Hippocampal formation (tissue), 2 donors: Measurements from ENCODE around the gene TCF7L1.
A peak's percentile ranks its signal among the peaks of the same experiment; 100 is the strongest.
"Not testable (repeated sequence)": the region's sequence is repeated elsewhere in the genome, so short reads cannot be mapped to it uniquely, and the experiment has no call there.

Source experiments
- DNase-seq, 2 donors: peaks; one replicate each; lab custom pipeline; 2025; lab: John Stamatoyannopoulos, UW

Gene TCF7L1, protein sequence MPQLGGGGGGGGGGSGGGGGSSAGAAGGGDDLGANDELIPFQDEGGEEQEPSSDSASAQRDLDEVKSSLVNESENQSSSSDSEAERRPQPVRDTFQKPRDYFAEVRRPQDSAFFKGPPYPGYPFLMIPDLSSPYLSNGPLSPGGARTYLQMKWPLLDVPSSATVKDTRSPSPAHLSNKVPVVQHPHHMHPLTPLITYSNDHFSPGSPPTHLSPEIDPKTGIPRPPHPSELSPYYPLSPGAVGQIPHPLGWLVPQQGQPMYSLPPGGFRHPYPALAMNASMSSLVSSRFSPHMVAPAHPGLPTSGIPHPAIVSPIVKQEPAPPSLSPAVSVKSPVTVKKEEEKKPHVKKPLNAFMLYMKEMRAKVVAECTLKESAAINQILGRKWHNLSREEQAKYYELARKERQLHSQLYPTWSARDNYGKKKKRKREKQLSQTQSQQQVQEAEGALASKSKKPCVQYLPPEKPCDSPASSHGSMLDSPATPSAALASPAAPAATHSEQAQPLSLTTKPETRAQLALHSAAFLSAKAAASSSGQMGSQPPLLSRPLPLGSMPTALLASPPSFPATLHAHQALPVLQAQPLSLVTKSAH

DNA sequence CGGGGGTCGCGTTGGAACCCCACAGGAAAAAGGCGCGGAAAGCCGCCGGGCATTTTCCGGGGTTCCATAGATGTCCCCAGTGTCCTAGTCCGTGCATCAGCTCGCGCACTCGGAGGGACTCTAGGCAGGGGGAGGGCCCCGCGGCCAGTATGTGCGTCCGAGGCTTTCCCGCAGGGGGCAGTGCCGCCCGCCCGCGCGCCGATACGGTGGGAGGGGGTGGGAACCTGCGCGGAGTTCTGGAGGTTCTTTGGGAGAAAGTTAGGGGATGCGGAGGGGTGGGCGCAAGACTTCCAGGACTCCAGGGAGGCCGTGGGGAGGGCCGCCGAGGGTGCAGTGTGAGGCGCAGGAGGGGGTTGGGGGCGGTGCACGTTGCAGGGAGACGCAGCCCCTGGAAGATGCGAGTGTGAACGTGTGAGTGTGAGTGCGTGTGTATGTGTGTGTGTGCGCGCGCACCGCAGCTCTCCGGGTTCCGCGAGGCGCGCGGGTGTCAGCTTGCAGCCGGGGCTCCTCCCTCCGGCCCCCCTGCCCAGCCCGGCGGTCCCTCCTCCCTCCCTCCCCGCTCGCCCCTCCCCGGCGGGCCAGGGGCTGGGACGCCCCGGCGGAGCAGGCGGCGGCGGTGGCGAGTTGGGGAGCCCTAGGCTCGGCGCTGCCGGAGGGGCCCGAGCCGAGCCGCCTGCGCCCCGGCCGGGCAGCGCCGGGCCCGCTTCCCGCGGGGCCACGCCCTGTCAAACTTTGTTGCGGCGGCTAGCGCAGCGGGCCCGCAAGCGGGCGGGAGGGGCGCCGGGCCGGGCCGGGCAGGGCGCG, at the start of gene TCF7L1:
Gene TCF7L1 (plus strand): TSS at position 559 of the 804 bp plus-strand sequence. CDS start 293 bp downstream, outside the sequence.
- DNase-seq = peak; percentile 4 to 55

DNA sequence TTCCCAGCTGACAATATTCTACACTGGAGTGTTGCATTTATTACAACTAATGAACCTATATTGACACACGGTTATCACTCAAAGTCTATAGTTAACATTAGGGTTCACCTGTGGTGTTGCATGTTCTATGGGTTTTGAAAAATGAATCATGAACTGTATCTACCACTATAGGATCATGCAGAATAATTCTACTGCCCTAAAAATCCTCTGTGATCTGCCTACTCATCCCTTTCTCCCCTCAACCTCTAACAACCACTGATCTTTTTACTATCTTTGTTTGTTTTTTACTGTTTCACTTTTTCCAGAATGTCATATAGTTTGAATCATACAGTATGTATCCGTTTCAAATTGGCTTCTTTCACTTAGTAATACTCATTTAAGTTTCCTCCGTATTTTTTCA, 47.6 kb upstream of the TCF7L1 start:
- DNase-seq = no peak

DNA sequence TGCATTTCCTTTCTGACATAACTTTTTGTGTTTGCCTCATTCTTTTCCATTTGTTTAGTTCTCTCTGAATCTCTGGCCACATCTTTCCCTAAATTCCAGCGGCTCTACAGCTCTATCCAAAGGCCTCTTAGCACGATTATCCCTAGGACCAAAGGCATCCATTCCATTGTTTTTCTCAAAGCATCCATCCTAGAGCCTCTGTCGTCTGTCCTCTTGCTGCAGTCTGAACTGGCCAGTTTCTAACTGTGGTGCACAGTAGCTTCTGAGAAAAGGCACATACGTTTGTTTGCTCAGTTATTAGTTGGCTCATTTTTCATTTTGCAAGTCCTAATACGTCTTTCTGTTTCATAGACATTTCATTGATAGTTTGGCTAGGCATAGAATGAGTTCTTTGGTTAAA, 45.7 kb upstream of the TCF7L1 start:
- no peak for DNase-seq

DNA sequence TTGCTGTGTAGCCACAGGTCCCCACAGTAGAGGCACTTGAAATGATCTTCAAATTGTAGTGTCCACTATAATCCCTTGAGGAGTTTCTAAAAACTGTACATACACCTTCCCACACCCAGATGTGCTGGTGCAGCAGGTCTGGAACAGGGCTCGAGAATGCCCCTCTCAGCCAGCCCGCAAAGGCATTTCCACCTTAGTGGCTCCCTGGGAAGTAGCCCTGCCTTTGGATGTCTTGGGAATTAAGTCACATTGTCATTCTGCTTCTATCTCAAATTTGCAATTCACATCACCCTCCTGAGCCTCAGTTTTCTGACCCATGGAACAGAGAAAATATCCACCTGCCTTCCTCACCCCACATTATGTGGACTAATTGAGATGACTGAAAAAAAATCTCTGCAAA, 44.3 kb upstream of the TCF7L1 start:
- DNase-seq = no peak

DNA sequence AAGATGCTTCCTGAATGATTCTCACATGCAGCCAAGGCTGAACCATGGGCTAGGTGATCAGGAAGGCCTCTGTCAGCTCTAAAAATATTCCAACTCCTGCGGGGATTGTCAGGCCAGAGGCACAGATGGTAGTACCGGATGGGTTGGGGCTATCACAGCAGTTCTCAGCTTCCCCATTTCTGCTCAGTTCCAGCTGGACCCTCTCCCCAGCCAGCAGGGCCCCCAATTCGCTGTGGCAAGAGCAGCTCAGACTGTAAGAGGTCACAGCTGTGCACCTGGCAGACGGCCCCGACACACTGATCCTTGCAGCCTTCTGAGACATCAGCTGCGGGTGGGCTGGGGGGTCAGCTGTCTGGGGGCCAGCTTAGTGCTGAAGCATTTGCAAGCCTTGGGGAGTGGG, 43.6 kb upstream of the TCF7L1 start:
- no peak for DNase-seq

DNA sequence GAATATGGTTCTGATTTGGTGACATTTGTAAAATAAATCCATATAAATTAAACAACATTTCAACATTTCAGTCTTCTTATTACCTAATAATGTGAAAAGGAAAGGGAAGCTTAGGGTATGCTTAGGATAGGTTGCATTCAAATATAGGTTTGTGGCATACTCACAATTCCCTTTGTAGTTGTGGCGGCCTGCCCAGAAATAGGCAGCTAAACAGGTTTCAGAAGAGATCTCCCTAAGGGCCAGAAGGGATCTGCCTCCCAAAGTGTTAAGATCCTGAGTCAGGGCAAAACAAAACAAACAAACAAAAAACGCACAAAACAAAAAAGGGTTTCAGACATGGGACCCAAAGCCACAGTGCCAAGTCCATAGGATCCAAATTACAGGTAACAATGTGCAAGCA, 41.4 kb upstream of the TCF7L1 start:
- DNase-seq = no peak

DNA sequence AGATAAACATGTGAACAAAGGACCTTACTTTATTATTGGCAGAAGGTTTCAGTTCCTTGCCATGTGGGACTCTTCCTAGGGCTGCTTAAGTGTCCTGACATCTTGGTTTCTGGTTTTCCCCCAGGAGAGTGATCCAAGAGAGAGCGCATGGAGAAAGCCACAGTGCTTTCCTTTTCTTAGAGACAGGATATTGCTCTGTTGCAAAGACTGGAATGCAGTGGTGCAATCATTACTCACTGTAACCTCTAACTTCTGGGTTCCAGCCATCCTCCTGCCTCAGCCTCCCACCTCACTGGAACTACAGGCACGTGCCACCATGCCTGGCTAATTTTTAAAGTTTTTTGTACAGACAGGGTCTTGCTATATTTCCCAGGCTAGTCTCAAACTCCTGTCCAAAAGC, 38.1 kb upstream of the TCF7L1 start:
- DNase-seq = no peak

DNA sequence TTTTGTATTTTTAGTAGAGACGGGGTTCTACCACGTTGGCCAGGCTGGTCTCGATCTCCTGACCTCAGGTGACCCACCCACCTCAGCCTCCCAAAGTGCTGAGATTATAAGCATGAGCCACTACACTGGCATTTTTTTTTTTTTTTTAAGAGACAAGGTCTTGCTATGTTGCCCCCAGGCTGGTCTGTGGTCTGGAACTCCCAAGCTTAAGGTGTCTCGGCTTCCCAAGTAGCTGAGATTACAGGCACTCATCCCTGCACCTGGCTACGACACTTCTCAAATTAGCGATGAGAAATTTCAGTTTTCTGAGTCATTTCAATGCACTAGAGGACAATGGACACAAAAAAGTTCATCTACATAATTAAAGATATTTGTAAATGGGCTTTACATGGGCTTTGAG, 36.6 kb upstream of the TCF7L1 start:
- DNase-seq = no peak

DNA sequence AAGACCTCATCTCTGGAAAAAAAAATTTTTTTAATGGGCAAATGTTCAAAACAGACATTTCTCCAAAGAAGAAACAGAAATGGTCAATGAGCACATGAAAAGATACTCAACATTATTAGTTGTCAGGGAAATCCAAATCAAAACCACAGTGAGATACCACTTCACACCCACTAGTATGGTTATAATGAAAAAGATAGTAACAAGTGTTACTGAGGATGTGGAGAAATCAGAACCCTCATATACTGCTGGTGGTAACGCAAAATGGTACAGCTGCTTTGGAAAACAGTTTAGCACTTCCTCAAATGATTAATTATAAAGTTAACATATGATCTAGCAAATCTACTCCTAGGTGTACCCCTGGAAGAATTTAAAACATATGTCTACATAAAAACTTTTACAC, 29.0 kb upstream of the TCF7L1 start:
- no peak for DNase-seq

DNA sequence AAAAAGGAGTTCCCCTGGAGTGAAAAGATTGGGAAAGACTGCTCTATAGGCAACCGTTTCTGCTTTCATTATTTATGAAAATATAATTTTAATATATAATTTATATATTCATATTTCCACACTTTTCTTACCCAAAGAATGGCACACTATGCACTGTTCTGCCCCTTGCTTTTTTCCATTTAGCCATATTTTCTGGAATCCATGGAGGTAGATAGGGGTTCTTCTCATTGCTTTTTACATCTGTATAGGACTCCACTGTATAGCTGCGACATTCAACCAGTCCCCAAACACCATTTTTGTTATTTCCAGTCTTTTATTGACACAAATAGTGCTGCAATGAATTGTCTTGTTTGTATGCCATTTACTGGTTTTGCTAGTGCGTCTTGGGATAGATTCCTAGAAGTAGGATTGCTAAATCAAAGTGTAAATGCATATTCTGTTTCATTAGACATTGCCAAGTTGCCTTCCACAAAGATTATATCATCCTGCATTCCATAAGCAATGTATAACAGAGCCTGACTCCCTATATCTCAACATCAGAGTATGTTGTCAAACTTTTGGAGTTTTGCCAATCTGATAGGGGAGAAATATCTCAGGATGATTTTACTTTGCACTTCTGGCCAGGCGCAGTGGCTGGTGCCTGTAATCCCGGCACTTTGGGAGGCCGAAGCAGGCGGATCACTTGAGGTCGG, 26.6 kb upstream of the TCF7L1 start:
- DNase-seq = no peak

DNA sequence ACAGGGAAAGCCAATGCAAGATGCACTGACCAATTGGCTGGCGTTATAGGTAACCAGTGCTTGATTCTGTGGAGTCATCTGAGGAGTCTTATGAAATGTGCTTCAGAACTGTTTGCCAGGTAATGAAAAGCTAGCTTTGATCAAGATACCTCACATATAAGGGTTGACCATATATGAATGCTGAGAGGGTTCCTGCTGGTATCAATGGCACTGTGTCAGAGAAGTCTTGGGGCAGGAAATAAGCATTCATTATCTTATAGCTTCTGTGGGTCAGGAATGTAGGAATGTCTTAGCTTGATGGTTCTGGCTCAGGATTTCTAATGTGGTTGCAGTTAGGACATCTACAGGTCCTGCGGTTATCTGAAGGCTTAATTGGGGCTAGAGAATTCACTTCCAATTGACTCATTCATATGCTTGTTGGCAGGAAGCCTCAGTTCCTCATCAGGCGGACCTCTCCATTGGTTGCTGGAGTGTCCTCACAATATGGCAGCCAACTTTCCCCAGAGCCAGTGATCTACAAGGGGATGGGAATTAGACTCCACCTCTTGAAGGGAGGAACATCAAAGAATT, 22.1 kb upstream of the TCF7L1 start:
- no peak for DNase-seq

DNA sequence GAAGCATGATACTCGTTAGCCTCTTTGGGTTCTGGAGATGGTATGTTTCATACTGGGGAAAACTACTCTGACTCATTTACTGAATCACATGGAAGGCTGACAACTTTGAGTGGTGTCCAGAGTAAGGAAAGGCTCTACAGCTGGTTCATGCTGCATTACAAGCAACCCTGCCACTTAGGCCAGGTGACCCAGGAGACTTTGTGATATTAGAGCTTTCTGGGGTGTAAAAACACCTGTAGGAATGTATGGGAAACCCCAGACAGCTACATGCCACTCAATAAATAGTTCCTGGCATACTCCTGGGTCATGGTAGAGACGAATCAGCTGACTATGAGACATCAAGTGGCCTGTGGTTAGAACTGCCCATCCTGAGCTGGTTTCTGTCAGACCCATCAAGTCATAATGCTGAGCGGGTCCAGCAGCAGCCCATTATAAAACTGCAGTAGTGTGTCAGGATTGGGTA, 21.3 kb upstream of the TCF7L1 start:
- DNase-seq = no peak

DNA sequence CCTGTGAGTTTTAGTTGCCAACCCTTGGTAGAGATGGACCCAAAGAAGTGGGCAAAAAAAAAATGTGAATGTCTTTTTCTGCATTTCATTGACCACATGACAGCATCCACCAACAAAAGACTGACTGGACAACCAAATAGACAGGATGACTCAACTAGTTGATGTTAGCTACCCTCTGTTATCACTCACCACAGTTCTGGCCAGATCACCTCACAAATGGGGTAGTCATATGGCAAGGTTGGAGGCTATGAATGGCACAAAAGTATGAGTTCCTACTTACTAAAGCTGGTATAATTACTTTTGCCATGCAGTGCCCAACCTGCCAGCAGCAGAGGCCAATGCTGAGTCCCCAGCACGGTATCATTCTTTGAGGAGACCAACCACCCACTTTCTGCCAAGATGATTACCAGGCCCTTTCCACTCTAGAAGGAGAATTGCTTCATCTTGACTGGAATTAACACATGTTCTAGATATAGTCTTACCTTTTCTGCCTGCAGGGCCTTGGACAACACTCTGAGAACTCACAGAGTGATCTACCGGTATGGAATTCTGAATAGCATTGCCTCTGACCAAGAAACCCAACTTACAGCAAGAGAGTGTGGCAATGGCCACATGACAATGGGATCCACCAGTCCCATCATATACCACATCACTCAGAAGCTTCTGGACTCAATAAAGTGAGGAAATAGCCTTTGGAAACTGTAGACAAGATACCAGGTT, 20.1 kb upstream of the TCF7L1 start:
- no peak for DNase-seq

DNA sequence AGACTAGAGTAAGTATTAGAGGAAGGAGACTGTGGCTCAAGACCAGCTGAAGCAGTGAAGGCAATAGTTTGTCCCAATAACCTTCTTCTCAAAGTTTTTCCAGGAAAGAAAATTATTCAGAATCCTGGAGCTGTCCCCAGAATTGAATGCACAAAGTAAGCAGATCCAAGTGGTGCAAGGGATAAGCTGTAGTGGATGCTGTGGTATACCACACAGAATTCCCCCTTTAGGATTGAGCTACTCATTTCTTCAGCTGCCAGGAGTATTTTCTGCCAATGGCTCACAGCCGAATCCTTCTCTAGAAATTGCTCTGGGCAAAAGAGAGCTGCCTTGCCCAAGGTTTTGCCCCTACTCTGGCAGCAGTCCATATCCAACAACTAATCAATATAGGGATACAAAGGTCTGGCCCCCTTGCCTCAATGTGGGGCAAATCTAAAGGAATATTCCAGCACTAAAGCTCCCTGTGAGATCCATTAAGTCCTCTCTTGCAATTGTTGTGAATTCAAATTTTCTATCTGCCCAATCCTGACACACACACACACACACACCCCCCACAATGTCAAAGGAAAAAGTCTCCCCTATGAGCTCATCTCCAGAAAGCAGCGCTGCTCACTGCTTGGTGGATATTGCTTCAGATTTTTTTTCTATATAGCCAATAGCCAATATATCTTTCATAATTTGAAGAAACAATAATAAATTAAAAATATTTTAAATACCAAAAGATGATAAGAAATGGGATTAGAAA, 18.4 kb upstream of the TCF7L1 start:
- no peak for DNase-seq

DNA sequence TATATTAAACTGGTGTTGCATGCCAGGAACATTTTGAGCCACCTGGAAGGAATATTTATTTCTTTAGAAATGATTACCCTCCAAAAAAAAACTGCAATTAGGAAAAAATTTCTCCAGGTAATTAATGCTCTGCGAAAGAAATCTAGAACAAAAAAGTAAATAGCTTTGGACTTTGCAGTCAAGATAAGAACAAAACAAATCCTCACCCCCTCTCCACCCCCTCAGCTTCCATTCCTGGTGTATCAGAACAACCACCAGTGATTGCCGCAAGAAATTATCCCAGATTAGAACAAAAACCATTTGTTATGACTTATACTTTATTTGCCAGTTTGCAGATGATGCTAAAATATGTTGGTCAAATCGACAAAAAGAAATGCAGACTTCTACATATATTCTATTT, 17.0 kb upstream of the TCF7L1 start:
- no peak for DNase-seq

DNA sequence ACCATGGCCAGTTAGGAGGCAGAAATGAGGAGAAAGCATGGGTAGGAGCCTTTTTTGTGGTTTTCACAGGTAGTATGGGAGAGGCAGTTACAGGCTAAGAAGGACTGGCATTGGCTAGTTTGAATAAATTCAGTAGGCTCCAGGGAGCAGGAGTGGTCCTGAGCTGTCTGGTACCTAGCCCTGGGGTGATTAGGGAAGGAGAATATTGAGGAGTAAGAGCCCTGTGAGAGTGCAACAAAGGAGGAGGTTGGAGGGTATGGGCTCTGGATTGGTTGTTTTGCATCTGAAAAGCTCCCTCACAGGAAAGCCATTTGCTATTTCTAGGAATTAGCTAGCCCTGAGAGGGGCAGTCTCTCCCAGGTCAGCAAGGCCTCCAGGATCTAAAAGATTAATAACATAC, 13.3 kb upstream of the TCF7L1 start:
- no peak for DNase-seq

DNA sequence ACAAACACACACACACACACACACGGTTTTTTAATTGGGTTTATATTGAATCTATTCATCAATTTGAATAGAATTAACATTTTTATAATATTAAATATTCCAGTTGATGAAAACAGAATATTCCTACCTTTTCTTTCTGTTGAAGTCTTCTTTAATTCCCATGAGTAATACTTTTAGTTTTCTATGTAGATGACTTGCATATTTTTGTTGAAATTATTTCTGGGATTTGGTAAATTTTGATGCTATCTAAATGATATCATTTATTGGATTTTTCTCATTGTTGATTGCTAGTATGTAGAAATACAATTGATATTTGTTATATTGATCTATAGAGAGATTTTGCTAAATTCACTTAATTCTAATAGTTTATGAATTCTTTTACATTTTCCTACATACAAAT, 12.8 kb upstream of the TCF7L1 start:
- DNase-seq = no peak

DNA sequence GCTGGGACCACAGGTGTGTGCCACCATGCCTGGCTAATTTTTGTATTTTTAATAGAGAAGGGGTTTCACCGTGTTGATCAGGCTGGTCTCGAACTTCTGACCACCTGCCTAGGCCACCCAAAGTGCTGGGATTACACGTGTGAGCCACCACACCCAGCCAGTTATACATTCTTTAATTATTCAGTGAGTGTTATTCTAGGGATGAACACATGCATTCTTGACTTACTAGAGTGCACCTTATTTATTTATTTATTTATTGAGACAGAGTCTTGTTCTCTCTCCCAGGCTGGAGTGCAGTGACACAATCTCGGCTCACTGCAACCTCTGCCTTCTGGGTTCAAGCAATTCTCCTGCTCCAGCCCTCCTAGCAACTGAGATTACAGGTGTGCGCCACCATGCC, 6.7 kb upstream of the TCF7L1 start:
- DNase-seq = not testable (repeated sequence)

DNA sequence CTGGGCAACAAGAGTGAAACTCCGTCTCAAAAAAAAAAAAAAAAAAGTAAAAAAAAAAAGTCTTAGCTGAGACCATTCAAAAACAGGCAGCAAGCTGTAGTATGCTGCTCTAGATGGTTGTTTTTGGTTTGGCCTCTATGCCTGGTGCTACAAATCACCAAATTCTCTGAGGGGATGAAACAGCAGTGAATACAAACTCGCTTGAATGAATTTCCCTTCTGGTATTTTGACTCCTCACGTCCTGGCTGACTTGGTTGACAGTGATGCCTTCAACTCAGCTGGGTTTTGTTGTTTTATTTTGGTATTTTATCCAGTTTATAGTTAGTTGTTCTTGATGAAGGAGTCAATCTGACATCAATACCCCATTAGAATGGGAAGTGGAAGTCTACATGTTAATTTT, 3.3 kb upstream of the TCF7L1 start:
- no peak for DNase-seq

DNA sequence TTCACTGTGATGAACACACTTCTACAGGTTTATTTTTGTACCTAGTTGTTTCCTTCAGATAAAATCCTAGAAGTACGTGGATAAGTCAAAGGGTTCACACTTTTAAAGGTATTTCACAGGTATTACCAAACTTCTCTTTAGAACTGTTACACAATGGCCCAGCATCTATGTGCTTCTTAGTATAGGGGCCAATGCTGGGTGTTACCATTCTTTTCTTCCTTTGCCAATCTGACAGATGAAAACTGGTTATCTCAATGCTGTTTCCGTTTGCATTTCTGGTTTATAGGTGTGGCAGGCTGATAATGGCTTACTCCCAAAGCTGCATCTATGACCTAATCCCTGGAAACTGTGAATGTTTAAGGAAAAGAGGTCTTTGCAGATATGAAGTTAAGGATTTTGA, 2.8 kb upstream of the TCF7L1 start:
- no peak for DNase-seq

DNA sequence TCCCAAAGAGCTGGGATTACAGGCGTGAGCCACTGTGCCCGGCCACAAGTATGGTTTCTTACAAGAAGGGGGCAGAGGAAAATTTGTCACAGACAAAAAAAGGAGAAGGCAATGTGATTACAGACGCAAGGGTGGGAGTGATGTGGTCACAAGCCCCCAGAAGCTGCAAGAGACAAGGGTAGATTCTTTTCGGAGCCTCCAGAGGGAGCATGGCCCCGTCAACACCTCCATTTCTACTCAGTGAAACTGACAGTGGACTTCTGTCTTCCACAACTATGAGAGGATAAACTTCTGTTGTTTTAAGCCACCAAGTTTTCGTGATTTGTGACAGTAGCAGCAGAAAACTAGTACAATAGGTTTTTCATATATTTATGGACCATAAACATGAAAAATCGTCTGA, 2.1 kb upstream of the TCF7L1 start:
- DNase-seq = no peak
